COLO829 (cell line): Measurements from ENCODE around the gene MTSS2.

ENCODE experiments used
- DNase-seq: peaks from one replicate; pipeline ENCODE4 v3.0.0; 2012; ENCODE audit warnings: low spot score

Gene MTSS2

GRCh38 chr16:70685938-70686375 lies at the start of gene MTSS2:
Gene MTSS2 (minus strand): TSS chr16:70686053. CDS start chr16:70685791, 262 bp downstream.
- peak; percentile 45 for DNase-seq

- DNase-seq = no peak
Observed at GRCh38 chr16:70735141-70735979, 49.5 kb upstream of the MTSS2 start.

GRCh38 chr16:70734522-70735095 lies 48.8 kb upstream of the MTSS2 start:
- DNase-seq = no peak

GRCh38 chr16:70730944-70731343 lies 45.1 kb upstream of the MTSS2 start:
- DNase-seq = no peak

GRCh38 chr16:70730031-70730430 lies 44.2 kb upstream of the MTSS2 start:
- no peak for DNase-seq

- no peak for DNase-seq
Observed at GRCh38 chr16:70729292-70729691, 43.4 kb upstream of the MTSS2 start.

- DNase-seq = no peak
Observed at GRCh38 chr16:70728150-70728549, 42.3 kb upstream of the MTSS2 start.

GRCh38 chr16:70726892-70727361 lies 41.1 kb upstream of the MTSS2 start:
- no peak for DNase-seq

GRCh38 chr16:70725912-70726828 lies 40.3 kb upstream of the MTSS2 start:
- DNase-seq = peak; percentile 78

- peak; percentile 71 for DNase-seq
Observed at GRCh38 chr16:70725024-70725911, 39.4 kb upstream of the MTSS2 start.

GRCh38 chr16:70724146-70725023 lies 38.5 kb upstream of the MTSS2 start:
- DNase-seq = no peak

GRCh38 chr16:70723740-70724145 lies 37.9 kb upstream of the MTSS2 start:
- no peak for DNase-seq

GRCh38 chr16:70721202-70721963 lies 35.5 kb upstream of the MTSS2 start:
- no peak for DNase-seq

- DNase-seq = no peak
Observed at GRCh38 chr16:70720425-70721201, 34.8 kb upstream of the MTSS2 start.

- DNase-seq = no peak
Observed at GRCh38 chr16:70717065-70717464, 31.2 kb upstream of the MTSS2 start.

GRCh38 chr16:70715860-70716357 lies 30.1 kb upstream of the MTSS2 start:
- DNase-seq = no peak

- DNase-seq = peak; percentile 57
Observed at GRCh38 chr16:70715055-70715858, 29.4 kb upstream of the MTSS2 start.
